Nephron progenitor cell (in vitro differentiated cells): Measurements from ENCODE around the gene SSR4.

Source experiments
- DNase-seq: peaks from one replicate; pipeline ENCODE4 v3.0.0; 2021
- H3K27ac Mint-ChIP-seq: 2 replicates; pipeline ENCODE4 v1.8.0; 2021; ENCODE audit warnings: mild to moderate bottlenecking, moderate library complexity, mixed read lengths
- H3K27me3 Mint-ChIP-seq: 2 replicates; pipeline ENCODE4 v1.8.0; 2021; ENCODE audit warnings: mild to moderate bottlenecking, low read depth, mixed read lengths; ENCODE audit not compliant: poor library complexity
- H3K36me3 Mint-ChIP-seq: 2 replicates; pipeline ENCODE4 v1.8.0; 2021; ENCODE audit warnings: low read depth, mixed read lengths
- H3K4me1 Mint-ChIP-seq: 2 replicates; pipeline ENCODE4 v1.8.0; 2021; ENCODE audit warnings: mixed read lengths
- H3K4me3 Mint-ChIP-seq: 2 replicates; pipeline ENCODE4 v1.8.0; 2021; ENCODE audit warnings: mild to moderate bottlenecking, moderate library complexity, mixed read lengths
- H3K9me3 Mint-ChIP-seq: 2 replicates; pipeline ENCODE4 v1.8.0; 2021; ENCODE audit warnings: mild to moderate bottlenecking, moderate library complexity, mixed read lengths
- TF ChIP-seq, protein P1 (sequence below): fragments of 200-600 bp; sonication (generic); IDR thresholded peaks from 2 replicates; pipeline ENCODE4 v1.5.0; 2021; ENCODE audit warnings: antibody characterized with exemption

SSR4 gene

DNA sequence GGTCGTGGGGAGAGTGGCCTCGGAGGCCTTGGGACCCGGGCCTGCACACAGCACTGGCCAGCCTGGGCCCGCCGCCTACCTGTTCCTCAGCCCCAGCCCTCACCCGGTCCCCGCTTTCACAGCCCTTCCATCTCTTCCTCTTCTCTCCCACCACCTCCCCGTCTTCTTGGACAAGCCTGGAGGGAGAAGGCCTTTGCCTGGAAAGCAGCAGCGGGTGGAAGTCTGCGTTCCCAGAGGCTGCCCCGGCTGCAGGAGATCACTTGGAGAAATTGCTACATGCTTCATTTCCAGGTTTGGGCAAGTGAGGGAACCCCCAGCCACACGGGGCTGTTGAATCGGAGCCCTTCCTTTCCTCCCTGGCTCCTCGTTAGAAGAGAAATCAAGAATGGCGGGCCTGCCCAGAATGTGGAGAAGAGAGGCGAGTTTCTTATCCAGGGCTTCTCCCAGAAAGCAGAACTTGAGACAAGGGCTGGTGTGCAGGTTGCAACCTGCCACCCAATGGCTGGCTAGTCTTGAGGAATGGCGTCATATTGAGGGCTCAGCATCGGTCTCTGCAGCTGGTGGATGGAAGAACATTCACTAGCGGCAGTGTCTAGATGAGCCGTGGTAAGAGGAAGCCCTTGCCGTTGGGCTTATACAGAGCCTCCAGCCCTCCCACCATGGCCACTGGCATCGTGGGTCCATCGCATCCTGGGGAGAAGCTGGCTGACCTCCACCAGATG, 37.1 kb downstream of the SSR4 start:
- Mint-ChIP-seq H3K27ac (no peak overlapping the region), H3K36me3 (no peaks in the 10 kb centered on the region), H3K4me3 (peak overlapping the region; percentile 72), H3K9me3 (peaks cover 71% of the 10 kb centered on the region), H3K27me3 (peaks cover 62% of the 10 kb centered on the region), H3K4me1 (peaks cover 3% of the 10 kb centered on the region)
- DNase-seq, result no peak
- TF ChIP-seq, protein P1, sequence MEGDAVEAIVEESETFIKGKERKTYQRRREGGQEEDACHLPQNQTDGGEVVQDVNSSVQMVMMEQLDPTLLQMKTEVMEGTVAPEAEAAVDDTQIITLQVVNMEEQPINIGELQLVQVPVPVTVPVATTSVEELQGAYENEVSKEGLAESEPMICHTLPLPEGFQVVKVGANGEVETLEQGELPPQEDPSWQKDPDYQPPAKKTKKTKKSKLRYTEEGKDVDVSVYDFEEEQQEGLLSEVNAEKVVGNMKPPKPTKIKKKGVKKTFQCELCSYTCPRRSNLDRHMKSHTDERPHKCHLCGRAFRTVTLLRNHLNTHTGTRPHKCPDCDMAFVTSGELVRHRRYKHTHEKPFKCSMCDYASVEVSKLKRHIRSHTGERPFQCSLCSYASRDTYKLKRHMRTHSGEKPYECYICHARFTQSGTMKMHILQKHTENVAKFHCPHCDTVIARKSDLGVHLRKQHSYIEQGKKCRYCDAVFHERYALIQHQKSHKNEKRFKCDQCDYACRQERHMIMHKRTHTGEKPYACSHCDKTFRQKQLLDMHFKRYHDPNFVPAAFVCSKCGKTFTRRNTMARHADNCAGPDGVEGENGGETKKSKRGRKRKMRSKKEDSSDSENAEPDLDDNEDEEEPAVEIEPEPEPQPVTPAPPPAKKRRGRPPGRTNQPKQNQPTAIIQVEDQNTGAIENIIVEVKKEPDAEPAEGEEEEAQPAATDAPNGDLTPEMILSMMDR, result no peak

DNA sequence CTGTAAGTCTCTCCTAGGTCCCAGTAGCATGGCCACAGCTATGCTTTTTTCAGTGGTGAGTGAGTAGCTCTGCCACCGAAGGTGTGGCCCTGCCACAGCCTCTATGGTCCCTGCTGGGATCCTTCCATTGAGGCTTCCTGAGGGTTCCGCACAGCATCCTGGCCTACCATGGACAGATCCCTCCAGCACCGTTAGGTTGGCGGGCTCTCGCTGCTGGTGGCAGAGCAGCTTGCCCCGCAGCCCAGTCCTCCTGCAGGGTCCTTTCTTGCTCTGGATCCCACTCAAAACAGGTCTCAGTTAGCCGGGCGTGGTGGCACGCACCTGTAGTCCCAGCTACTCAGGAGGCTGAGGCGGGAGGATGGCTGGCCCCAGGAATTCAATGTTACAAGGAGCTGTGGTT, 38.3 kb downstream of the SSR4 start:
- H3K27ac Mint-ChIP-seq, result no peak overlapping the region
- peaks cover 3% of the 10 kb centered on the region for H3K4me1 Mint-ChIP-seq
- H3K9me3 Mint-ChIP-seq, result peaks cover 64% of the 10 kb centered on the region
- no peak overlapping the region for H3K4me3 Mint-ChIP-seq
- peaks cover 53% of the 10 kb centered on the region for H3K27me3 Mint-ChIP-seq
- no peaks in the 10 kb centered on the region for H3K36me3 Mint-ChIP-seq
- peak; percentile 33 for DNase-seq
- TF ChIP-seq, protein P1, result no peak

DNA sequence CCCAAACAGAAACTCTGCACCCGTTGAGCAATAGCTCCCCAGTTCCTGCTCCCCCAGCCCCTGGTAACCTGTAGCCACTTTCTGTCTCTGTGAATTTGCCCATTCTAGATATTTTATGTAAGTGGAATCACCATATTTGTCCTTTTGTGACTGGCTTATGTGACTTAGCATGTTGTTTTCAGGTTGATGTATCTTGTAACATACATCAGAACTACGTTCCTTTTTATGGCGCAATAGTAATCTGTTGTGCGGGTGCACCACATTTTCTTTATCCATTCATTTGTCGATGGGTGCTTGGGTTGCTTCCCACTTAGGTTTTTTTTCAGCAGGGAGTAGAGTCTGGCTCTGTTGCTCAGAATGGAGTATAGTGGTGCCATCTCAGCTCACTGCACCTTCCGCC, 42.5 kb downstream of the SSR4 start:
- no peak overlapping the region for H3K4me3 Mint-ChIP-seq
- TF ChIP-seq, protein P1, result no peak
- H3K9me3 Mint-ChIP-seq, result peaks cover 75% of the 10 kb centered on the region
- no peaks in the 10 kb centered on the region for H3K4me1 Mint-ChIP-seq
- H3K27ac Mint-ChIP-seq, result no peak overlapping the region
- no peaks in the 10 kb centered on the region for H3K36me3 Mint-ChIP-seq
- peaks cover 36% of the 10 kb centered on the region for H3K27me3 Mint-ChIP-seq
- no peak for DNase-seq

DNA sequence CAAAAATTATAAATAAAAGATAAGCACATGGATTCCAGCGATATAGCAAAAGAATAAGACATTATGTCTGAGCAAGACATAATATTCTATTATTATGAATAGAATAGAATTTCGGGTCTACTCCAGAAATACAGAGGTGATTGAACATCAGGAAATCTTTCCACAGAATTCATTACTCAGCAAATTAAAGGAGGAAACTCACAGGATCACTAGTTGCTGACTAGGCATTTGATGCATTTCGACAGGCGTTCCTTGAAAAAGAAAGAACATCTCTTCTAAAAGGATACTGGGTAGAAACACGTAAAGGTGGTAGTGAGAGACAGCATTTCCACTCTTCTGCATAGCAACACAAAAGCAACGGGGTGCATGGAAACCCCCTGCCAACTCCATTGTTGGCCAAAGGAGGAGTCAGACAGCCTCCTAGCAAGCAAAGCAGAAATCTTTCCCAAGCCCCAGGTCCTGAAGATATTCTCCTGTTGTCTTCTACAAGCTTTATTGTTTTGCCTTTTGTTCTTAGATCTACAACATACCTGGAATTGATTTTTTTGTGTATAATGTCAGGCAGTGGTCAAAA, 50.1 kb downstream of the SSR4 start:
- TF ChIP-seq, protein P1, result no peak

DNA sequence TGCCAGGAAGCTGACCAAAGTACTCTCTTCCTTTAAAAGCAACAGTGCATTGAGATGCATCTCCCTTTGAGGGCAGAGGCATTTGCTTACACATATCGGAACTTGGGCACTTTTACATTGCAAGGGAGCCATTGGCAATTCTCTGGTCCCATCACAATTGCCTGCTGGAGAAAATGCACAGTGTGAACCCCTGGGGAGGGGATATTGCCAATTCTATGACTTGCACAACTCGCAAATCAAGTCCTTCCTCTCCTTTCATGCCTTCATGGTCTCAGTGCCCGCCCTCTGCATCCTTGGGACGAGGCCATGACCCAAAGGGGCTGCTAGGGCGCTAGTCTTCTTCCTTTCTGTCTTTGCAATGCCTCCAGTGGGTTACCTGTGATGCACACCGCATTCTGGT, 50.7 kb downstream of the SSR4 start:
- peaks cover 43% of the 10 kb centered on the region for H3K9me3 Mint-ChIP-seq
- H3K4me1 Mint-ChIP-seq, result no peaks in the 10 kb centered on the region
- no peak overlapping the region for H3K4me3 Mint-ChIP-seq
- peaks cover 40% of the 10 kb centered on the region for H3K27me3 Mint-ChIP-seq
- TF ChIP-seq, protein P1, result no peak
- no peaks in the 10 kb centered on the region for H3K36me3 Mint-ChIP-seq
- H3K27ac Mint-ChIP-seq, result no peak overlapping the region
- DNase-seq, result no peak

More for the DNA sequence above, 50.1 kb downstream of the SSR4 start:
- H3K4me1 Mint-ChIP-seq, result no peaks in the 10 kb centered on the region
- H3K36me3 Mint-ChIP-seq, result no peaks in the 10 kb centered on the region
- H3K27ac Mint-ChIP-seq, result no peak overlapping the region
- DNase-seq, result no peak
- peaks cover 47% of the 10 kb centered on the region for H3K9me3 Mint-ChIP-seq
- peaks cover 44% of the 10 kb centered on the region for H3K27me3 Mint-ChIP-seq
- H3K4me3 Mint-ChIP-seq, result no peak overlapping the region

DNA sequence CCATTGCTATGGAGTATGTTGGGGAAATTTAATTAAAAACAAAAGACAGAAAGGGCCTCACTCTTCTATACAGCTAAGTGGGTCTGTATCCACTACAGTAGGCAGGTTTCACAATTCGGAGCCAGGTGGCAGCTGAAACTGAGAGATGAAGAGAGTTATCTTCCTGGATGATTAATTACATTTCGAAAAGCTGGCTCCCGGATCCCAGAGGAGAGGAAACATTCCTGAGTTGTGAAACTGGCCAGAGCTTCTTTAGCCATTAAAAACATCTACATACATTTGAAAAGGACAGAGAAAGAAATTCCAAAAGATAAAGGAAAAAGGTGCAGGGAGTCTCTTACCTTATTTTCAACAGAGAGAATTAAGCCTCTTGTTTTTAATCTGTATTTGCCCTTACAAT, 51.4 kb downstream of the SSR4 start:
- DNase-seq, result no peak
- Mint-ChIP-seq H3K27me3 (peaks cover 43% of the 10 kb centered on the region), H3K4me1 (no peaks in the 10 kb centered on the region), H3K9me3 (peaks cover 45% of the 10 kb centered on the region), H3K4me3 (no peak overlapping the region), H3K27ac (no peak overlapping the region), H3K36me3 (no peaks in the 10 kb centered on the region)
- TF ChIP-seq, protein P1, result no peak
